Adrenal gland (tissue), 12 donors: ENCODE measurements around the gene LRRK2. TPM values are rescaled to one million over a fixed set of nuclear protein-coding genes. Genes with fewer than 3 reads are reported as not detected.

Experiments used
- DNase-seq, 7 donors: peaks; one replicate each; pipeline ENCODE4 v3.0.0-alpha.2; 2019 to 2020
- H3K27ac ChIP-seq, 5 donors: fragments of 200-600 bp; sonication (generic) in 4 of 5; 1 replicate in 3 of 5; 2 replicates in 2 of 5; pipeline versions ENCODE4 v1.5.1 to v1.8.0; 2016 to 2020; ENCODE audit warnings: mild to moderate bottlenecking in 1 of 5
- H3K27me3 ChIP-seq: fragments of 200-600 bp; 2 replicates; pipeline ENCODE4 v1.8.0; 2021
- H3K36me3 ChIP-seq, 2 donors: fragments of 200-600 bp; replicated peaks in 1 of 2; 1 replicate in 1 of 2; 2 replicates in 1 of 2; pipeline versions ENCODE4 v1.5.1 to v1.8.0; 2018 to 2022
- H3K4me1 ChIP-seq, 2 donors: fragments of 200-600 bp; replicated peaks in 1 of 2; 1 replicate in 1 of 2; 2 replicates in 1 of 2; pipeline versions ENCODE4 v1.5.1 to v1.8.0; 2018 to 2021
- H3K4me3 ChIP-seq, 4 donors: fragments of 200-600 bp; sonication (generic) in 3 of 4; one replicate each; pipeline ENCODE4 v1.5.1; 2016 to 2018
- H3K9me3 ChIP-seq, 3 donors: fragments of 200-600 bp; sonication (generic) in 1 of 3; replicated peaks in 1 of 3; 1 replicate in 2 of 3; 2 replicates in 1 of 3; pipeline versions ENCODE4 v1.5.1 to v1.8.0; 2016 to 2021
- CTCF ChIP-seq, 6 experiments: fragments of 450-650 bp in 4 of 6; fragments of 200-600 bp in 2 of 6; sonication (generic) in 1 of 6; IDR thresholded peaks; 1 replicate in 5 of 6; 2 replicates in 1 of 6; pipeline versions ENCODE4 v1.5.1 to v1.8.0; 2016 to 2021; ENCODE audit warnings: antibody characterized with exemption in 6 of 6, mild to moderate bottlenecking in 2 of 6, moderate library complexity in 1 of 6
- POLR2A ChIP-seq, 2 donors: fragments of 450-650 bp; IDR thresholded peaks; one replicate each; pipeline ENCODE4 v1.6.1; 2017; ENCODE audit warnings: antibody characterized with exemption in 2 of 2, mild to moderate bottlenecking in 2 of 2, moderate library complexity in 1 of 2
- WGBS, 4 donors: extraction: QIAGEN DNeasy Blood & Tissue Kit in 2 of 4; methylation state at CpG; one replicate each; pipeline versions ENCODE4 v1.1.5 to v1.1.7; 2013 to 2017; 5-methylcytosine and 5-hydroxymethylcytosine counted together
- intact Hi-C, 2 donors: fragments of 100-400 bp; cut with DNase I; formaldehyde crosslinking; loops; one replicate each; pipeline versions ENCODE4 v1.14.1 to v1.15.0; 2022 to 2023
- polyA plus RNA-seq, 3 donors: library from polyadenylated mRNA; stranded (reverse); fragments of 200-250 nt in 2 of 3; fragments of 350-450 nt in 1 of 3; fragmentation: Illumina TruSeq in 1 of 3; extraction: RNeasy Lipid Tissue Mini Kit (QIAGEN cat#74804) in 1 of 3; gene quantifications; one replicate each; pipeline ENCODE4 v1.2.3, GENCODE V29; 2013 to 2014
- total RNA-seq, 9 donors: library from RNA; depleted of rRNA in 4 of 9; stranded (reverse); fragments of >200 nt in 4 of 9; fragments of 120-200 nt in 1 of 9; fragmentation: NEBNext Ultra II Directional in 1 of 9; extraction: Animal tissue kit (Norgen Biotek cat#: 25700) in 1 of 9; gene quantifications; one replicate each; pipeline versions ENCODE4 v1.1.0 to v1.2.4, GENCODE V29; 2013 to 2023
- donor health status: healthy with polysubstance abuse.
- donor health status: Bipolar disorder and iron deficiency.
- donor health status: DM: yes; HTN: yes; CAD: no.
- donor health status: DM: no; HTN: no; CAD: no.
- donor health status: DM: no; HTN: no; CAD: no.
- donor health status: DM: yes; HTN: yes; CAD: no.

Gene LRRK2
- total and polyA plus RNA-seq, 12 donors, result 2.6 to 25.6 (median 12.2) TPM

- TF ChIP-seq POLR2A (IDR thresholded peaks at IDR 0.05) (no peak), CTCF (IDR thresholded peaks at IDR 0.05) (no peak)
- WGBS, 4 donors, result 91 to 94% (median 92%) methylated on average over 1 of the region's 1 CpG
- intact Hi-C loops, result loop anchor here in 1 of 2 donors (10.0 kb wide), 1 partner anchor 73 kb away; no protein-coding TSS in a partner anchor
- DNase-seq, result no peak
- Histone ChIP-seq H3K4me1 (peaks cover 14 to 24% of the 10 kb centered on the region in 2 donors), H3K9me3 (no peaks in the 10 kb centered on the region), H3K4me3 (no peak overlapping the region), H3K27me3 (no peaks in the 10 kb centered on the region), H3K27ac (no peak overlapping the region), H3K36me3 (no peaks in the 10 kb centered on the region)
These were observed 2.6 kb downstream of the LRRK2 start for GRCh38 chr12:40227447-40227846.

GRCh38 chr12:40228727-40229126 lies 3.9 kb downstream of the LRRK2 start:
- 84 to 86% (median 84%) methylated on average over 3 of the region's 3 CpGs for WGBS, 4 donors
- DNase-seq, result no peak
- TF ChIP-seq POLR2A (IDR thresholded peaks at IDR 0.05) (no peak), CTCF (IDR thresholded peaks at IDR 0.05) (no peak)
- Histone ChIP-seq H3K9me3 (no peaks in the 10 kb centered on the region), H3K27me3 (no peaks in the 10 kb centered on the region), H3K4me3 (no peak overlapping the region), H3K4me1 (peaks cover 7 to 21% of the 10 kb centered on the region in 2 donors), H3K27ac (no peak overlapping the region), H3K36me3 (no peaks in the 10 kb centered on the region)
- intact Hi-C loops, result loop anchor here in 1 of 2 donors (10.0 kb wide), 1 partner anchor 74 kb away; no protein-coding TSS in a partner anchor

- DNase-seq, result no peak
- peaks cover 7 to 17% of the 10 kb centered on the region in 2 donors for H3K4me1 ChIP-seq
- no peak overlapping the region for H3K27ac ChIP-seq
- intact Hi-C loops, result loop anchor here in 1 of 2 donors (10.0 kb wide), 1 partner anchor 75 kb away; no protein-coding TSS in a partner anchor
- H3K27me3 ChIP-seq, result no peaks in the 10 kb centered on the region
- H3K4me3 ChIP-seq, result no peak overlapping the region
- WGBS, 4 donors, result 72 to 82% (median 79%) methylated on average over 10 of the region's 10 CpGs
- H3K36me3 ChIP-seq, result peaks cover 0 to 4% of the 10 kb centered on the region in 2 donors
- H3K9me3 ChIP-seq, result no peaks in the 10 kb centered on the region
- TF ChIP-seq POLR2A (IDR thresholded peaks at IDR 0.05), result no peak
- no peak for TF ChIP-seq CTCF (IDR thresholded peaks at IDR 0.05)
These were observed 5.2 kb downstream of the LRRK2 start for GRCh38 chr12:40229690-40230651.

- no peaks in the 10 kb centered on the region for H3K4me1 ChIP-seq
- H3K36me3 ChIP-seq, result peaks cover 4 to 5% of the 10 kb centered on the region in 2 donors
- TF ChIP-seq CTCF (IDR thresholded peaks at IDR 0.05) (no peak), POLR2A (IDR thresholded peaks at IDR 0.05) (no peak)
- intact Hi-C loops, result no loop called here
- WGBS, 4 donors, result 61 to 82% (median 67%) methylated on average over 1 of the region's 1 CpG
- no peaks in the 10 kb centered on the region for H3K27me3 ChIP-seq
- DNase-seq, result no peak
- no peak overlapping the region for H3K27ac ChIP-seq
- H3K4me3 ChIP-seq, result no peak overlapping the region
- no peaks in the 10 kb centered on the region for H3K9me3 ChIP-seq
These were observed 7.8 kb downstream of the LRRK2 start for GRCh38 chr12:40232602-40233001.
